Measurements from ENCODE around the gene PHF23. TPM values are rescaled to one million over a fixed set of nuclear protein-coding genes. Genes with fewer than 3 reads are reported as not detected.

The PHF23 gene
- total RNA-seq, 1 experiment from 2014 or later: 48.5 TPM

DNA sequence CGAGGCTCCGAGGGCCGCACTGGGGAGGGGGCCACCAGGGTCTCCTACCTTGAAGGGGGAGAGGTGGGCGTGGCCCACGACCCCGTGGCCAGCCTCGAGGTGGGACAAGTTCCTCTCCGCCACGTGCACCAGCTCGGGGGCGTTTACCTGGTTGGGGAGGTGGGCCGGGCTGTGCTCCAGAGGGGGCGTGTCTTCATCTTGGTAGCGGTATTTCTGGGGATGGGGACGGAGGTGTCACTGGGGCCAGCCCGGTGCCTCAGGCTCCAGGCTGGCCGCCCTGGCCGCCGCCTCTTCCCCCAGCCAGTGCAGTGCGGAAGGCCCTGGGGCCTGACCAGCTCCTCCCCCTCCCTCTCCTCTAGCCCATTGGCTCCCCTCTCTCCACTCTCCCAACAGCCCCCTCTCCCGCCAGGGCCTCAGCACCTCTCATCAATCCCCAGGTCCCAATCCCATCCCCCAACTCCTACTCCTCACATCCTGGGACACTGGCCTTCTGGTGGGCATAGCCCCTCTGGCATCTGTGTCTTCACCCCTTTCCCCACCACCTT, 31.2 kb downstream of the PHF23 start:
- ChIA-PET CTCF (no interaction called here), POLR2A (no interaction called here), RAD21 (ENCODE audit: low non-redundant PET in 1 of 2, low total read pairs in 2 of 2, uncharacterized antibody in 2 of 2, unreplicated experiment in 2 of 2) (no interaction called here)
- no peak overlapping the region for H3K9ac ChIP-seq (ENCODE audit: low read length)
- H2AFZ ChIP-seq (ENCODE audit: low read depth, low read length, poor library complexity, severe bottlenecking): no peak overlapping the region
- no peaks in the 10 kb centered on the region for H3K79me2 ChIP-seq (ENCODE audit: insufficient read depth, low read length)
- ATAC-seq (no peak), DNase-seq (ENCODE audit: low read depth, low spot score) (no peak)
- no peaks in the 10 kb centered on the region for H3K9me2 ChIP-seq (ENCODE audit: insufficient read depth)
- no peaks in the 10 kb centered on the region for H4K20me1 ChIP-seq (ENCODE audit: insufficient read depth)
- H3K4me3 ChIP-seq (replicated peaks in 1 of 2; ENCODE audit: low read depth in 1 of 2, low read length in 2 of 2): no peak overlapping the region
- no peaks in the 10 kb centered on the region for H3K36me3 ChIP-seq (ENCODE audit: control insufficient read depth in 1 of 2, insufficient read depth in 2 of 2, low read length in 2 of 2)
- TF ChIP-seq ELF1 (IDR thresholded peaks at IDR 0.05; ENCODE audit: borderline replicate concordance, low read depth): no peak
- TF ChIP-seq, protein P1, sequence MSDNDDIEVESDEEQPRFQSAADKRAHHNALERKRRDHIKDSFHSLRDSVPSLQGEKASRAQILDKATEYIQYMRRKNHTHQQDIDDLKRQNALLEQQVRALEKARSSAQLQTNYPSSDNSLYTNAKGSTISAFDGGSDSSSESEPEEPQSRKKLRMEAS (IDR thresholded peaks at IDR 0.05): no peak
- no peaks in the 10 kb centered on the region for H3K27me3 ChIP-seq (ENCODE audit: insufficient read depth, low read length)
- H3K9me3 ChIP-seq (ENCODE audit: control insufficient read depth in 1 of 2, insufficient read depth in 1 of 2, low read depth in 1 of 2, low read length in 2 of 2): no peaks in the 10 kb centered on the region
- no peak overlapping the region for H3K4me2 ChIP-seq (ENCODE audit: low read length)
- no peak overlapping the region for H3K27ac ChIP-seq (ENCODE audit: low read depth, low read length)
- peaks cover 3 to 12% of the 10 kb centered on the region in 2 experiments; a peak in 3 of 4 replicates for H3K4me1 ChIP-seq (ENCODE audit: control insufficient read depth in 1 of 2, insufficient read depth in 2 of 2, low read length in 2 of 2)
- no TSS peak for BruUV-seq (replicated peaks)
- intact Hi-C loops (cut with micrococcal nuclease): no loop called here

- Histone ChIP-seq H3K9me3 (ENCODE audit: control insufficient read depth in 1 of 2, insufficient read depth in 1 of 2, low read depth in 1 of 2, low read length in 2 of 2) (no peaks in the 10 kb centered on the region), H3K27ac (ENCODE audit: low read depth, low read length) (no peak overlapping the region), H4K20me1 (ENCODE audit: insufficient read depth) (no peaks in the 10 kb centered on the region), H3K79me2 (ENCODE audit: insufficient read depth, low read length) (no peaks in the 10 kb centered on the region), H3K27me3 (ENCODE audit: insufficient read depth, low read length) (no peaks in the 10 kb centered on the region), H3K36me3 (ENCODE audit: control insufficient read depth in 1 of 2, insufficient read depth in 2 of 2, low read length in 2 of 2) (no peaks in the 10 kb centered on the region), H3K9me2 (ENCODE audit: insufficient read depth) (no peaks in the 10 kb centered on the region), H3K4me1 (ENCODE audit: control insufficient read depth in 1 of 2, insufficient read depth in 2 of 2, low read length in 2 of 2) (peaks cover 3 to 12% of the 10 kb centered on the region in 2 experiments; a peak in 3 of 4 replicates), H3K4me2 (ENCODE audit: low read length) (no peak overlapping the region), H3K4me3 (replicated peaks in 1 of 2; ENCODE audit: low read depth in 1 of 2, low read length in 2 of 2) (no peak overlapping the region), H2AFZ (ENCODE audit: low read depth, low read length, poor library complexity, severe bottlenecking) (no peak overlapping the region), H3K9ac (ENCODE audit: low read length) (no peak overlapping the region)
- no TSS peak for BruUV-seq (replicated peaks)
- RAD21 ChIA-PET (ENCODE audit: low non-redundant PET in 1 of 2, low total read pairs in 2 of 2, uncharacterized antibody in 2 of 2, unreplicated experiment in 2 of 2): no interaction called here
- ATAC-seq (no peak), DNase-seq (ENCODE audit: low read depth, low spot score) (no peak)
- intact Hi-C loops (cut with micrococcal nuclease): no loop called here
- CTCF ChIA-PET: no interaction called here
- POLR2A ChIA-PET: no interaction called here
- no peak for TF ChIP-seq TCF7L2 (IDR thresholded peaks at IDR 0.05; ENCODE audit: borderline replicate concordance, extremely low read depth, insufficient read depth, insufficient read length)
- TF ChIP-seq EZH2phosphoT487 (IDR thresholded peaks at IDR 0.05; ENCODE audit: borderline replicate concordance): no peak
- TF ChIP-seq CEBPB (IDR thresholded peaks at IDR 0.05; ENCODE audit: low read depth): no peak
- no peak for TF ChIP-seq YY1 (IDR thresholded peaks at IDR 0.05; ENCODE audit: extremely low read depth, insufficient replicate concordance, low read depth, low read length)
- TF ChIP-seq EZH2 (IDR thresholded peaks at IDR 0.05): no peak
- TF ChIP-seq RAD21 (IDR thresholded peaks at IDR 0.05; ENCODE audit: low read depth): no peak
- no peak for TF ChIP-seq CBX3 (IDR thresholded peaks at IDR 0.05; ENCODE audit: low read depth)
- no peak for TF ChIP-seq SRF (IDR thresholded peaks at IDR 0.05; ENCODE audit: low read depth)
- TF ChIP-seq EGR1 (IDR thresholded peaks at IDR 0.05; ENCODE audit: low read depth): no peak
- TF ChIP-seq, protein P2, sequence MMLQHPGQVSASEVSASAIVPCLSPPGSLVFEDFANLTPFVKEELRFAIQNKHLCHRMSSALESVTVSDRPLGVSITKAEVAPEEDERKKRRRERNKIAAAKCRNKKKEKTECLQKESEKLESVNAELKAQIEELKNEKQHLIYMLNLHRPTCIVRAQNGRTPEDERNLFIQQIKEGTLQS (IDR thresholded peaks at IDR 0.05): no peak
- TF ChIP-seq, protein P3, sequence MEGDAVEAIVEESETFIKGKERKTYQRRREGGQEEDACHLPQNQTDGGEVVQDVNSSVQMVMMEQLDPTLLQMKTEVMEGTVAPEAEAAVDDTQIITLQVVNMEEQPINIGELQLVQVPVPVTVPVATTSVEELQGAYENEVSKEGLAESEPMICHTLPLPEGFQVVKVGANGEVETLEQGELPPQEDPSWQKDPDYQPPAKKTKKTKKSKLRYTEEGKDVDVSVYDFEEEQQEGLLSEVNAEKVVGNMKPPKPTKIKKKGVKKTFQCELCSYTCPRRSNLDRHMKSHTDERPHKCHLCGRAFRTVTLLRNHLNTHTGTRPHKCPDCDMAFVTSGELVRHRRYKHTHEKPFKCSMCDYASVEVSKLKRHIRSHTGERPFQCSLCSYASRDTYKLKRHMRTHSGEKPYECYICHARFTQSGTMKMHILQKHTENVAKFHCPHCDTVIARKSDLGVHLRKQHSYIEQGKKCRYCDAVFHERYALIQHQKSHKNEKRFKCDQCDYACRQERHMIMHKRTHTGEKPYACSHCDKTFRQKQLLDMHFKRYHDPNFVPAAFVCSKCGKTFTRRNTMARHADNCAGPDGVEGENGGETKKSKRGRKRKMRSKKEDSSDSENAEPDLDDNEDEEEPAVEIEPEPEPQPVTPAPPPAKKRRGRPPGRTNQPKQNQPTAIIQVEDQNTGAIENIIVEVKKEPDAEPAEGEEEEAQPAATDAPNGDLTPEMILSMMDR (IDR thresholded peaks at IDR 0.05 in 2 of 3, conservative IDR thresholded peaks at IDR 0.05 in 1 of 3; ENCODE audit: borderline replicate concordance in 1 of 3, insufficient read depth in 1 of 3, low read depth in 2 of 3, low read length in 2 of 3): no peak
- TF ChIP-seq, protein P4, sequence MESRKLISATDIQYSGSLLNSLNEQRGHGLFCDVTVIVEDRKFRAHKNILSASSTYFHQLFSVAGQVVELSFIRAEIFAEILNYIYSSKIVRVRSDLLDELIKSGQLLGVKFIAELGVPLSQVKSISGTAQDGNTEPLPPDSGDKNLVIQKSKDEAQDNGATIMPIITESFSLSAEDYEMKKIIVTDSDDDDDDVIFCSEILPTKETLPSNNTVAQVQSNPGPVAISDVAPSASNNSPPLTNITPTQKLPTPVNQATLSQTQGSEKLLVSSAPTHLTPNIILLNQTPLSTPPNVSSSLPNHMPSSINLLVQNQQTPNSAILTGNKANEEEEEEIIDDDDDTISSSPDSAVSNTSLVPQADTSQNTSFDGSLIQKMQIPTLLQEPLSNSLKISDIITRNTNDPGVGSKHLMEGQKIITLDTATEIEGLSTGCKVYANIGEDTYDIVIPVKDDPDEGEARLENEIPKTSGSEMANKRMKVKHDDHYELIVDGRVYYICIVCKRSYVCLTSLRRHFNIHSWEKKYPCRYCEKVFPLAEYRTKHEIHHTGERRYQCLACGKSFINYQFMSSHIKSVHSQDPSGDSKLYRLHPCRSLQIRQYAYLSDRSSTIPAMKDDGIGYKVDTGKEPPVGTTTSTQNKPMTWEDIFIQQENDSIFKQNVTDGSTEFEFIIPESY (IDR thresholded peaks at IDR 0.05; ENCODE audit: extremely low read depth, insufficient replicate concordance, low read length): no peak
Measured at GRCh38 chr17:7207120-7208001, 31.9 kb downstream of the PHF23 start.

Data from HCT116 (cell line).